ENCODE measurements around the gene VPS9D1.

GRCh38 chr16:89733322-89733721 lies 12.6 kb upstream of the VPS9D1 start:
- TF ChIP-seq CTCF (IDR thresholded peaks at IDR 0.05), result no peak
- TF ChIP-seq POLR2A (IDR thresholded peaks at IDR 0.05), result no peak
- no peak for TF ChIP-seq EP300 (IDR thresholded peaks at IDR 0.05)

Measured in tibial nerve (tissue), 4 donors.